Measurements from ENCODE around the gene MED29.
A peak's percentile ranks its signal among the peaks of the same experiment; 100 is the strongest.
"Not testable (repeated sequence)": the region's sequence is repeated elsewhere in the genome, so short reads cannot be mapped to it uniquely, and the experiment has no call there.

The MED29 gene

DNA sequence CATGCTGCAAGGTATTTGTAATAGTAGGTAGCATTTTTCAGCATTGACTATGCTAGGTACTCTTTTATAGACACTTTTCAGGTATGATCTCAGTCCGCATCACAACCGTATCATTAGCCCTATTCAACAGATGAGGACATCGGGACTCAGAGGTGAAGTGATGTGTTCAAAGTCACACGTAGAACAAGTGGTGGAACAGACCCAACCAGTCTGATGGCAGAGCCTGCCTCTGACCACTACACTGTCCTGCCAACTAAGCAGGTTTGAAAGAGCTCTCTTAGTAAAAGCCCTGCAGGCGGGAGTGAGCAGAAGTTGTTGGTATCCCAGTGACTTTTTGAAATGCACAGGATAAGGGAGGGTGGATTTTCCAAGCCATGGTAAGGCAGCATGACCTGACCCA, 20.4 kb upstream of the MED29 start:
- DNase-seq (ENCODE audit: low spot score), result no peak

GRCh38 chr19:39372047-39372802, 19.0 kb upstream of the MED29 start:
- no peak for DNase-seq (ENCODE audit: low spot score)

GRCh38 chr19:39372941-39373340, 18.2 kb upstream of the MED29 start:
- DNase-seq (ENCODE audit: low spot score), result no peak

DNA sequence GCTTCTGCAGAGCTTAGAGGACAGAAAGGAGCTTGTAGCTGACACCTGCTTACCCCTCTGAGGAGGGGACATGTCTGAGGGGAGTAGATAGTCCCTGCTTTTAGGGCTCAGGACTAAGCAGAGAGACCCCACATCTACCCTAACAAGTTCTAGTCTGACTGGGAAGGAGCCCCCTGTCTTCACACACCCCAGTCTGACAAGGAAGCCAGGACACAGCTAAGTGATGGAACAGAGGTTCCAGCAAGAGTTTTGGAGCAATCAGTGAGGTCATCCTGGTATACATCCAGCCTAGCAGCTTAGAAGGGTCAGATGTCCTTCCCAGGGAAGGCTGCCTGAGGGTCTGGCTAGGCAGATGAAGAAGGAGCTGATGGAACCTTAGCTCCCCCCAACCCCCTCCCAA, 15.2 kb upstream of the MED29 start:
- DNase-seq (ENCODE audit: low spot score), result no peak

- no peak for DNase-seq (ENCODE audit: low spot score)
Measured at GRCh38 chr19:39377373-39378362, 13.5 kb upstream of the MED29 start.

DNA sequence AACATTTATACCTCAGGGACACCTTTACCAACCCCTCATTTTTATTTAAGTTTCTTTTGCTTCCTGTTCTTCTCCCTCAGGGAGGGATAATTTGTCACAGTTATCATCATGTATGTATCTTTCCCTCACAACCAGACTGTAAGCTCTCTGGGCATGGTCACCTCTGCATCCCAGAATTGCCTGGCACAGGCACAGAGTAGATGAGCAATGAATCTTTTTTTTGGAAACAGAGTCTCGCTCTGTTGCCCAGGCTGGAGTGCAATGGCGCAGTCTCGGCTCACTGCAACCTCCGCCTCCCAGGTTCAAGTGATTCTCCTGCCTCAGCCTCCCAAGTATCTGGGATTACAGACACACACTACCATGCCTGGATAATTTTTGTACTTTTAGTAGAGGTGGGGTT, 11.8 kb upstream of the MED29 start:
- not testable (repeated sequence) for DNase-seq (ENCODE audit: low spot score)

DNA sequence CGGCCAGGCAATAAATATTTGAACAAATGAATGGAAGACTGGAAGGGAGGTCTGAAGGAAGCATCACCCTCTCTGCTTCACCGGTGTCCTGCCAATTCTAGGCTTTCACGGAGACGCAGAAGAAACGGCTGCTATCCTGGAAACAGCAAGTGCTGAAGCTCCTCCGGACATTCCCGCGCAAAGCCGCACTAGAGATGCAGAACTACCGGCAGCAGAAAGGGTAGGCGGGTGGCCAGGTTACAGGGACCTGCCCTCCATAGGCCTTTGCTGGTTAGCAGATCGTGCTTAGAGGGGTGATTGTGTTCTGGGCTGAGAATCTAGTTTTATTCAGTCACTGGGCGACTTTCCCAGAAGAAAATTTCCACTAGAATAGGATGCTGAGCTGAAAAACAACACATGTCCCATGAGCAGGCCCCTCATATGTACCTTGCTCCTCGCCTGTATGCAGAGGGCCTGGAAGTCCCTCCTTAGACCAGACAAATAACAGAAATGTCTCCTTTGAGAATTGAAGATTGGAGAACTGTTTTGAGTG, 11.2 kb upstream of the MED29 start:
- DNase-seq (ENCODE audit: low spot score), result no peak

DNA sequence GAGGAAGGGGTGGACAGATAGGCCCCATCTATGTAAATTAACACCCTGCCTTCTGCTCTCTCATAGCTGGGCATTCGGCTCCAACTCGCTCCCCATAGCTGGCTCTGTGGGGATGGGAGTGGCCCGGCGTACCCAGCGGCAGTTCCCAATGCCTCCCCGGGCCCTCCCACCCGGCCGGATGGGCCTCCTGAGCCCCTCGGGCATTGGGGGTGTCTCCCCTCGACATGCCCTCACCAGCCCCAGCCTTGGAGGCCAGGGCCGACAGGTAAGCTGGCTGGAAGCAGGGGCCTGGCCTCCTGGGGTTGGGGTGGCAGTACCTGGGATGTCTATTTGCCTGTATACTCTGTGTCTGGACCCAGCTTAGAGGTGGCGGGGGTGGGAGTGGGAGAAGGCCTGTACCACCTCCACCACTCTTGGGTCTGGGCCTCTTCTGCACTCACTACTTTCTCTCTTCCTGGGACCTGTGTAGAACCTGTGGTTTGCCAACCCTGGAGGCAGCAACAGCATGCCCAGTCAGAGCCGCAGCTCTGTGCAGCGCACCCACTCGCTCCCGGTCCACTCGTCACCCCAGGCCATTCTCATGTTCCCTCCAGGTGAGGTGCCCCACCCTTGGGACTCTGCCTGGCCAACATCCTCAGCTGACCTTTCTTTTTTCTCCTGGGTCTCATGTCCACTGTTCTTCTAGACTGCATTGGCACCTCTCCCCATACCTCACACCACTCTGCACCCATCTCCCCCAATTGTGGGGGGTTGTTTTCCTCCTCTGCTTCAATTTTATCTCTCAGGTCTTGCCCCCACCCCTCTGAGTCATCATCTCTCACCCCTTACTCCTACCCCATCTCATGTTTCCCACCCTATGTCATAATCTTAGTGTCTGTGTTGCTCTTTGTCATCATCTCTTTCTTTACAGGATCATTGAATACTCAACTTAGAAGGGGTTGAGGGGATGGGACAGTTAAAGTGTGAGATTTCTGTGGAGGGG, 10.4 kb upstream of the MED29 start:
- DNase-seq (ENCODE audit: low spot score), result no peak

GRCh38 chr19:39381910-39382611, 9.1 kb upstream of the MED29 start:
- no peak for DNase-seq (ENCODE audit: low spot score)

- DNase-seq (ENCODE audit: low spot score), result no peak
Measured at GRCh38 chr19:39382991-39383828, 8.0 kb upstream of the MED29 start.

GRCh38 chr19:39384839-39385568, 6.2 kb upstream of the MED29 start:
- no peak for DNase-seq (ENCODE audit: low spot score)

DNA sequence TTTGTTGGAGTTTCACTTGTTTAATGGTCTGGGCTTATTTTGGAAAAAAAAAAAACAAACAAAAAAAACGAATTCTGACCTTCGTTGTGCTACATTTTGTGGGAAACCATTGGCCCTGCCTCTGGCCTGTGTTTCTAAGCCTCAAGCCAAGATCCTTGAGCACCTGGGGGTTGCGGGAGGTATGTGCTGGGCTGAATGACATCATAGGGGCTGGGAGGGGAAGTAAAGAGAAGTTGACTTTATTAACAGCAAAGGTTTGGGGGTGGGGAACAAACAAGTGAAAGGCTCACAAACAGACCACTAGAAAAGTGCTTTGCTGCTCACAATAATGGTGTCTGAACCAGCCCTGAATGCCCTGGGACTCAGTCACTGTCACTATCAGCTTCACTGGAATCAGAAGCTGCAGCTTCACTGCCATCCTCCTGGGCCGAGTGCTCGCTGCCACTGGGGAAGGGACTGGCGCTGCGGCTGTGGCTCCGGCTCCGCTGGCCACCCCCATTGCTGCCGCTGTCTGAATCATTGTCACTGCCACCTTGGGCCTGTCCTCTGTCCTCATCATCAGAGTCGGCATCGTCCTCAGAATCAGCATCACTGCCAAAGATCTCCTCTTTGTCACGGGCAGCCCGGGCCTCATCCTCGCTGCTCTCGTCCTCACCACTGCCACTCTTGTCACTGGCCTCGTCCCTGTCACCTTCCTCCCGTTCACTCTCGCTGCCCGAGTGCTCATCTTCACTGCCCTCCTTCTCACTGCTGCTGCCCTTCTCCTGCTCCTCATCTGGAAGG, 5.4 kb upstream of the MED29 start:
- DNase-seq (ENCODE audit: low spot score), result no peak

DNA sequence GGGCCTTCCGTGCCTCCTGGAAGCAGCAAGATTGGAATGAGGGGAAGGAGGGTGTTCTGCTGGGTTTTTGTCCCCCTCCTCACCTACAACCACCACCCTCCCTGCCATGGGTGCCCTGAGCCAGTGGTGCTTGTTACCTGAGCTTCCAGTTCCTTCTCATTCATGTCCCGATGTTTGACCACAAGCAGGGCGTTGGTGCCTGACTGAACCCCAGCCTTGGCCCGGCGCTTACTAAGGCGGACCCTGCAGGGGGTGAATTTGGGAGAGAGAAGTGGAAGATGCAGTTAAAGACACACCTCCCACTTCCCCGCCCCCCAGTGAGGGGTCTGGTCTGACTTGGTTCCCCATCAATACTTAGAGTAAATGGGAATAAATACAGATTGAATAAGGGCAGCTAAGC, 4.6 kb upstream of the MED29 start:
- no peak for DNase-seq (ENCODE audit: low spot score)

GRCh38 chr19:39388657-39389056, 2.5 kb upstream of the MED29 start:
- DNase-seq (ENCODE audit: low spot score), result no peak

- no peak for DNase-seq (ENCODE audit: low spot score)
Measured at GRCh38 chr19:39389631-39390414, 1.4 kb upstream of the MED29 start.

DNA sequence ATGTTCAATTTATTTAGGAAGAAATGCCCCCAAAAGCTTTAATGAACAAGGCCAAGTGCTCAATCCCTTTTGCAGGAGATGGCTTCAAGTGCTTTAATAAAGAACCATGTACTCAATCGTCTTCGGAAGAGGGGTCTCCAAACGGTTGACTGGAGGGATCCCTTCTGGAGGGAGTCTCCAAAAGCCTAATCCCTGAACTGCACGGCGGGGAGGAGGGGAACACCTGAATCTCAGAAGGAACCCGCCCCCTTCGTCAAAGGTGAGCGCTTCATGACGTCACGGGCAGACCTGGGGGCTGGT, 777 bp upstream of the MED29 start:
- DNase-seq (ENCODE audit: low spot score), result peak; percentile 73

DNA sequence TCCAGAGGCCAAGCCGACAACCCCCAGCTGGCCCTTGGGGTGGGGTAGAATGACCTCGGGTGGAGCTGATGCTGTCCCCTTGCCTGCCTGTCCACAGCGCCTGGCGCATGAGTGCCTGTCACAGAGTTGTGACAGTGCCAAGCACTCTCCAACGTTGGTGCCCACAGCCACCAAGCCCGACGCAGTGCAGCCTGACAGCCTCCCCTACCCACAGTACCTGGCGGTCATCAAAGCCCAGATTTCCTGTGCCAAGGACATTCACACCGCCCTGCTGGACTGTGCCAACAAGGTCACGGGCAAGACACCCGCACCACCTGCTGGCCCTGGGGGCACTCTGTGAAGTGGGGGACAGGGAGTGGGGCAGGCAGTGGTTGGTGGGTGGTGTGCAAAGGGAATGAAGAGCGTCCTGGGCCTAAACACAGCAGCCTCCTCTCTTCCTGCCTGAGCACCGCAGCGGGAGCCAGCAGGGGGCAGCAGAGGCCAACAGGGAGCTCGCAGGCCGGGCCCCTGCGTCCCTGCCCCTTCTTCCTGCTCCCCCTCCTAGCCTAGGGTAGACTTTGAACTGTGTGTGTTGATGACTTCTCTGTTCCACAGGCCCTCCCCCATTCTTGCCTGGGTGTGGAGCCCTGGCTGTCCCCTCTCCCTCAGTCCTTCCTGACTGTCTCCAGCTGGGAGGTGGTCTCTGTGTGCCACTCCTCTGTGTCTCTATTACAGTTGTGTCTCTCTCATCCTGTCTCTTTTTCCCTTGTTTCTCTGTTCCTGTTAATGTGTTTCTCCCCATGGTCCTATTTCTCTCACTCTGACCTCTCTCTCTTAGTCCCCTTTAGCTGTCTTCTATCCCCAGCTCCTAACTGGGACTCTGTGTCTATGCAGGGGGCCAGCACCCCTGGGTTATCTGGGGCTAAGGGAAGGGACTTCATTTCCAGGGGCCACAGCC, 6.5 kb downstream of the MED29 start:
- peak; percentile 95 for DNase-seq (ENCODE audit: low spot score)

Data from CD4-positive, alpha-beta T cell treated with Interleukin-2 at 100 ng/mL for 4 hours (primary cell).